Neural cell (in vitro differentiated cells): Measurements from ENCODE around the gene VPS13C. TPM values are rescaled to one million over a fixed set of nuclear protein-coding genes. Genes with fewer than 3 reads are reported as not detected.

Source experiments
- H2AFZ ChIP-seq: fragments of 200-600, 300-800 bp; sonication (generic), shearing (Covaris generic); 2 replicates; pipeline ENCODE4 v1.6.0; 2014; ENCODE audit warnings: low read depth, mild to moderate bottlenecking, antibody characterized with exemption, low read length, moderate library complexity
- H3F3A ChIP-seq: fragments of 200-600 bp; shearing (Covaris generic); 2 replicates; pipeline ENCODE4 v1.6.1; 2016; ENCODE audit warnings: mild to moderate bottlenecking, moderate library complexity, mixed read lengths, antibody characterized with exemption, low read length; ENCODE audit not compliant: insufficient read depth, poor library complexity, severe bottlenecking
- H3K27ac ChIP-seq: fragments of 200-600, 300-800 bp; sonication (generic), shearing (Covaris generic); 2 replicates; pipeline ENCODE4 v1.5.1; 2014; ENCODE audit warnings: mild to moderate bottlenecking, low read length, moderate library complexity
- H3K27me3 ChIP-seq: fragments of 300-800, 200-600 bp; sonication (generic), shearing (Covaris generic); 2 replicates; pipeline ENCODE4 v1.6.0; 2014; ENCODE audit warnings: mild to moderate bottlenecking, low read depth, low read length, moderate library complexity; ENCODE audit not compliant: insufficient read depth
- H3K36me3 ChIP-seq: fragments of 300-800, 200-600 bp; sonication (generic), shearing (Covaris generic); 2 replicates; pipeline ENCODE4 v1.5.1; 2014; ENCODE audit warnings: mild to moderate bottlenecking, antibody characterized with exemption, low read length, moderate library complexity; ENCODE audit not compliant: insufficient read depth
- H3K4me2 ChIP-seq: fragments of 300-800, 200-600 bp; sonication (generic), shearing (Covaris generic); 2 replicates; pipeline ENCODE4 v1.6.0; 2014; ENCODE audit warnings: mild to moderate bottlenecking, low read length
- H3K4me3 ChIP-seq: fragments of 300-800, 200-600 bp; sonication (generic), shearing (Covaris generic); 2 replicates; pipeline ENCODE4 v1.5.1; 2014; ENCODE audit warnings: mild to moderate bottlenecking, low read length, moderate library complexity
- H3K79me2 ChIP-seq: fragments of 200-600 bp; shearing (Covaris generic); replicated peaks from 2 replicates; pipeline ENCODE4 v1.6.0; 2014; ENCODE audit warnings: mild to moderate bottlenecking, low read length, moderate library complexity; ENCODE audit not compliant: insufficient read depth
- H3K9ac ChIP-seq: fragments of 300-800, 200-600 bp; sonication (generic), shearing (Covaris generic); 2 replicates; pipeline ENCODE4 v1.6.1; 2016; ENCODE audit warnings: mild to moderate bottlenecking, low read length, mixed read lengths
- H3K9me2 ChIP-seq: fragments of 200-600 bp; shearing (Covaris generic); 2 replicates; pipeline ENCODE4 v1.6.1; 2016; ENCODE audit warnings: mild to moderate bottlenecking, low read length, mixed read lengths; ENCODE audit not compliant: insufficient read depth
- H3K9me3 ChIP-seq: fragments of 200-600, 300-800 bp; sonication (generic), shearing (Covaris generic); 2 replicates; pipeline ENCODE4 v1.6.1; 2016; ENCODE audit warnings: mild to moderate bottlenecking, mixed run types, low read length, moderate library complexity, mixed read lengths
- H4K20me1 ChIP-seq: fragments of 200-600 bp; shearing (Covaris generic); 2 replicates; pipeline ENCODE4 v1.6.1; 2016; ENCODE audit warnings: mild to moderate bottlenecking, mixed run types; ENCODE audit not compliant: insufficient read depth
- EP300 ChIP-seq: fragments of 450-650 bp; conservative IDR thresholded peaks from 2 replicates; pipeline ENCODE4 v1.6.1; 2014; ENCODE audit warnings: antibody characterized with exemption, mild to moderate bottlenecking, moderate library complexity; ENCODE audit not compliant: poor library complexity, severe bottlenecking
- EZH2 ChIP-seq: fragments of 200-600, 300-800 bp; shearing (Covaris generic), sonication (generic); IDR thresholded peaks from 2 replicates; pipeline ENCODE4 v1.6.1; 2014; ENCODE audit warnings: antibody characterized with exemption, low read length, borderline replicate concordance, mild to moderate bottlenecking; ENCODE audit not compliant: insufficient read depth, poor library complexity, severe bottlenecking
- MXI1 ChIP-seq: fragments of 450-650 bp; conservative IDR thresholded peaks from 2 replicates; pipeline ENCODE4 v1.6.1; 2014; ENCODE audit warnings: antibody characterized with exemption, mild to moderate bottlenecking; ENCODE audit not compliant: poor library complexity, severe bottlenecking
- POLR2AphosphoS5 ChIP-seq: IDR thresholded peaks from 2 replicates; pipeline ENCODE4 v1.6.1; 2012
- RAD21 ChIP-seq: fragments of 450-650 bp; conservative IDR thresholded peaks from 2 replicates; pipeline ENCODE4 v1.6.1; 2014; ENCODE audit warnings: antibody characterized with exemption, mild to moderate bottlenecking, moderate library complexity
- SMC3 ChIP-seq: fragments of 450-650 bp; conservative IDR thresholded peaks from 2 replicates; pipeline ENCODE4 v1.6.1; 2014; ENCODE audit warnings: antibody characterized with exemption, mild to moderate bottlenecking, moderate library complexity; ENCODE audit not compliant: poor library complexity
- TAF1 ChIP-seq: IDR thresholded peaks from 2 replicates; pipeline ENCODE4 v1.6.1; 2012; ENCODE audit warnings: low read depth
- polyA plus RNA-seq: library from polyadenylated mRNA; depleted of rRNA; stranded (reverse); fragments of >200 nt; gene quantifications from 2 replicates; pipeline ENCODE4 v1.2.3, GENCODE V29; 2014
- TF ChIP-seq, protein P1 (sequence below): fragments of 450-650 bp; IDR thresholded peaks from 2 replicates; pipeline ENCODE4 v1.5.1; 2014; ENCODE audit warnings: antibody characterized with exemption, mild to moderate bottlenecking, moderate library complexity; ENCODE audit not compliant: poor library complexity, severe bottlenecking
- TF ChIP-seq, protein P2 (sequence below): IDR thresholded peaks from 2 replicates; pipeline ENCODE4 v1.6.1; 2012; ENCODE audit warnings: borderline replicate concordance

VPS13C gene
- polyA plus RNA-seq, 1 donor from 2014 or later: 92.6 TPM

DNA sequence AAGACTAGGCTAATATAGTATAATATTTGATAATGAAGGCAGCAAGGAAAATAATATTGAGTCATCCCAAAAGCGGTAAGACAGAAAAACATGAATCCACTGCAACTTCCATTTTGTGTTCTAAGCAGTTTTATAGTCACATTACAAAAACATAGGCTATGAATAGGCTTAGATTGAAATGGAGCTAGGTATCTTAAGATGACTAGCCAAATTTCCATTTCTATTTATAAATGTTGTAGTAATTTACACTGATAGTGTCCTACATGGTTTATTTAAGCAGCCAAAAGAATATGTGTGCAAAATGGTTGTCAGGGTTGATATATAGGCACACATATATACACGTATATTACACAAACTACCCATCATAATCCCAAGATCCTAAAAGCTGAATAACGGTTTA, 82.0 kb downstream of the VPS13C start:
- no peak overlapping the region for H3K4me2 ChIP-seq
- H3K27me3 ChIP-seq: no peaks in the 10 kb centered on the region
- no peak overlapping the region for H3K27ac ChIP-seq
- no peak overlapping the region for H2AFZ ChIP-seq
- H3K79me2 ChIP-seq: no peaks in the 10 kb centered on the region
- no peaks in the 10 kb centered on the region for H3K36me3 ChIP-seq
- H3K9me2 ChIP-seq: no peaks in the 10 kb centered on the region
- no peaks in the 10 kb centered on the region for H3K9me3 ChIP-seq
- no peaks in the 10 kb centered on the region for H3F3A ChIP-seq
- H3K4me3 ChIP-seq: no peak overlapping the region
- TF ChIP-seq RAD21: no peak
- no peaks in the 10 kb centered on the region for H4K20me1 ChIP-seq
- no peak overlapping the region for H3K9ac ChIP-seq

DNA sequence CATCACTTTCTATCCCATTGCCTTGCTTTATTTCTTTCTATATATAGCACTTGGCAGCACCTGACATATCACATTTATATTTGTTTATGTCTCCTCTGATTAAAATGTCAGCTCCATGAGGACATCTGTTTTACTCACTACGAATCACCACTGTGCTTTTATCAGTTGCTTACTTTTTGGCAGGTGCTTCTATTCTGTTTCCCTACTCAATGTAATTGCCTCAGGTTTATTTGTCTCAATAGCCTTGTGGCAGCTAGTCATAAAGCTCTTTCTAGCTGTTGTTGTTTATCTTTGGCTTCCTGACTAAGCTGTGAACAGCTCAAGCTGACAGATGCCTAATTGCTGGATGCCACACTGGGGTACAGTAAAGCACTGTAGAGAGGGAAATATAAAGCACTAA, 85.5 kb downstream of the VPS13C start:
- H2AFZ ChIP-seq: no peak overlapping the region
- H3K36me3 ChIP-seq: peaks cover 6% of the 10 kb centered on the region
- H3F3A ChIP-seq: no peaks in the 10 kb centered on the region
- TF ChIP-seq POLR2AphosphoS5 (no peak), RAD21 (no peak), MXI1 (no peak), SMC3 (no peak), TAF1 (no peak), EZH2 (no peak), EP300 (no peak)
- TF ChIP-seq, protein P1, sequence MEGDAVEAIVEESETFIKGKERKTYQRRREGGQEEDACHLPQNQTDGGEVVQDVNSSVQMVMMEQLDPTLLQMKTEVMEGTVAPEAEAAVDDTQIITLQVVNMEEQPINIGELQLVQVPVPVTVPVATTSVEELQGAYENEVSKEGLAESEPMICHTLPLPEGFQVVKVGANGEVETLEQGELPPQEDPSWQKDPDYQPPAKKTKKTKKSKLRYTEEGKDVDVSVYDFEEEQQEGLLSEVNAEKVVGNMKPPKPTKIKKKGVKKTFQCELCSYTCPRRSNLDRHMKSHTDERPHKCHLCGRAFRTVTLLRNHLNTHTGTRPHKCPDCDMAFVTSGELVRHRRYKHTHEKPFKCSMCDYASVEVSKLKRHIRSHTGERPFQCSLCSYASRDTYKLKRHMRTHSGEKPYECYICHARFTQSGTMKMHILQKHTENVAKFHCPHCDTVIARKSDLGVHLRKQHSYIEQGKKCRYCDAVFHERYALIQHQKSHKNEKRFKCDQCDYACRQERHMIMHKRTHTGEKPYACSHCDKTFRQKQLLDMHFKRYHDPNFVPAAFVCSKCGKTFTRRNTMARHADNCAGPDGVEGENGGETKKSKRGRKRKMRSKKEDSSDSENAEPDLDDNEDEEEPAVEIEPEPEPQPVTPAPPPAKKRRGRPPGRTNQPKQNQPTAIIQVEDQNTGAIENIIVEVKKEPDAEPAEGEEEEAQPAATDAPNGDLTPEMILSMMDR: no peak
- TF ChIP-seq, protein P2, sequence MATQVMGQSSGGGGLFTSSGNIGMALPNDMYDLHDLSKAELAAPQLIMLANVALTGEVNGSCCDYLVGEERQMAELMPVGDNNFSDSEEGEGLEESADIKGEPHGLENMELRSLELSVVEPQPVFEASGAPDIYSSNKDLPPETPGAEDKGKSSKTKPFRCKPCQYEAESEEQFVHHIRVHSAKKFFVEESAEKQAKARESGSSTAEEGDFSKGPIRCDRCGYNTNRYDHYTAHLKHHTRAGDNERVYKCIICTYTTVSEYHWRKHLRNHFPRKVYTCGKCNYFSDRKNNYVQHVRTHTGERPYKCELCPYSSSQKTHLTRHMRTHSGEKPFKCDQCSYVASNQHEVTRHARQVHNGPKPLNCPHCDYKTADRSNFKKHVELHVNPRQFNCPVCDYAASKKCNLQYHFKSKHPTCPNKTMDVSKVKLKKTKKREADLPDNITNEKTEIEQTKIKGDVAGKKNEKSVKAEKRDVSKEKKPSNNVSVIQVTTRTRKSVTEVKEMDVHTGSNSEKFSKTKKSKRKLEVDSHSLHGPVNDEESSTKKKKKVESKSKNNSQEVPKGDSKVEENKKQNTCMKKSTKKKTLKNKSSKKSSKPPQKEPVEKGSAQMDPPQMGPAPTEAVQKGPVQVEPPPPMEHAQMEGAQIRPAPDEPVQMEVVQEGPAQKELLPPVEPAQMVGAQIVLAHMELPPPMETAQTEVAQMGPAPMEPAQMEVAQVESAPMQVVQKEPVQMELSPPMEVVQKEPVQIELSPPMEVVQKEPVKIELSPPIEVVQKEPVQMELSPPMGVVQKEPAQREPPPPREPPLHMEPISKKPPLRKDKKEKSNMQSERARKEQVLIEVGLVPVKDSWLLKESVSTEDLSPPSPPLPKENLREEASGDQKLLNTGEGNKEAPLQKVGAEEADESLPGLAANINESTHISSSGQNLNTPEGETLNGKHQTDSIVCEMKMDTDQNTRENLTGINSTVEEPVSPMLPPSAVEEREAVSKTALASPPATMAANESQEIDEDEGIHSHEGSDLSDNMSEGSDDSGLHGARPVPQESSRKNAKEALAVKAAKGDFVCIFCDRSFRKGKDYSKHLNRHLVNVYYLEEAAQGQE: no peak
- H3K9ac ChIP-seq: no peak overlapping the region
- no peak overlapping the region for H3K4me3 ChIP-seq
- no peaks in the 10 kb centered on the region for H4K20me1 ChIP-seq
- H3K27me3 ChIP-seq: no peaks in the 10 kb centered on the region
- H3K79me2 ChIP-seq: no peaks in the 10 kb centered on the region
- no peaks in the 10 kb centered on the region for H3K9me2 ChIP-seq
- no peak overlapping the region for H3K4me2 ChIP-seq
- H3K9me3 ChIP-seq: no peaks in the 10 kb centered on the region
- H3K27ac ChIP-seq: no peak overlapping the region

DNA sequence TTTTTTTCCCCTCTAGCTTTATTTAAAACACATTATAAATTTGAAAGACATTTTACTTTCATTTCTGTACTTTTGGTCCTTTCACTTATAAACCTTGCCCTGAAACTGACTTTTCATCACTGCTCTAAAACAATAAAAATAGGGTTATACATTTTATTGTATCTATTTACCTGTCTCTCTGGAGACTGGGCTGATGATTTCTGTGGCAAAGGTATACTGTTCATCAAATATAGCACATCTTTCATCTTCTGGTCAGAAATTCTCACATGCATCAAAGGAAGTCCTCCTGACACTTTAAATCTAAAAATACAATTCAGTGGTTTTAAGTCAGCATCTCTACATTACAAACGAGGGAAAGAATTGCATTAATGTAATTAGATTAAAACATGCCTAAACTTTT, 86.1 kb downstream of the VPS13C start:
- Histone ChIP-seq H3F3A (no peaks in the 10 kb centered on the region), H3K4me3 (no peak overlapping the region), H3K27ac (no peak overlapping the region), H3K36me3 (peaks cover 6% of the 10 kb centered on the region), H3K4me2 (no peak overlapping the region), H4K20me1 (no peaks in the 10 kb centered on the region), H3K9me3 (no peaks in the 10 kb centered on the region), H3K9me2 (no peaks in the 10 kb centered on the region), H3K27me3 (no peaks in the 10 kb centered on the region), H2AFZ (no peak overlapping the region), H3K9ac (no peak overlapping the region), H3K79me2 (no peaks in the 10 kb centered on the region)
- TF ChIP-seq MXI1 (no peak), POLR2AphosphoS5 (no peak), EP300 (no peak), TAF1 (no peak)
- TF ChIP-seq, protein P2: no peak
